ENCODE data around the gene ANG.
"Not testable (repeated sequence)": the region's sequence is repeated elsewhere in the genome, so short reads cannot be mapped to it uniquely, and the experiment has no call there.

ANG gene

DNA sequence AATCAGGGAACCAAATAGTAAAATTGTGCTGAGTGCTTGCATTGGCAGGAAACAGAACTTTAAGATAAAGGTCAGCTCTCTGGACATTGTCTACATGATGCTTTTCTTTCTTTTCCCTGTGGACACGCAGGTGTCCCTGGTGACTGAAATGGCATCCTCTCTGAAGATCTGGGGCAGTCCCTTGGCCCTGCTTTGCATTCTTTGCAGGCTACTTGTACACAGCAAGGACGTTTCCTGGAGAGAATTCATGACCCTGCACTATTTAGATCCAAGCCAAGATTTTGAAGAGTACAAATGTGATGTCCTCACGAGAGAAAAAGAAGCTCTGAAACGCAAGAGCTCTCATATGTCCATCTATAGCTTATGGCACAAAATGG is 45.9 kb downstream of the ANG start:
- DNase-seq (ENCODE audit: low spot score), result no peak
- no peak for TF ChIP-seq CTCF (IDR thresholded peaks at IDR 0.05; ENCODE audit: extremely low read depth, missing control alignments)

DNA sequence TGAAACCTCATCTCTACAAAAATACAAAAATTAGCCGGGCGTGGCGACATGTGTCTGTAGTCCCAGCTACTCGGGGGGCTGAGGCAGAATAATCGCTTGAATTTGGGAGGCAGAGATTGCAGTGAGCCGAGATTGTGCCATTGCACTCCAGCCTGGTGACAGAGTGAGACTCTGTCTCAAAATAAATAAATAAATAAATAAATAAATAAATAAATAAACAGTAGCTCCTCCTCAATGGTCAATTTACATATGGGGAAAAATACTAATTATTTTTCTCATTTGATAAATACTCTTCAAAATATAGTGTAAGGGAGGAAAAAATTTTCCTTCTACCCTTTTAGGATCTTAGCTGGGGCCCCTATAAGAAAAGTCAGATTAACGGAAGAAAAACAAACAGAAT is 49.7 kb downstream of the ANG start:
- DNase-seq (ENCODE audit: low spot score), result not testable (repeated sequence)

DNA sequence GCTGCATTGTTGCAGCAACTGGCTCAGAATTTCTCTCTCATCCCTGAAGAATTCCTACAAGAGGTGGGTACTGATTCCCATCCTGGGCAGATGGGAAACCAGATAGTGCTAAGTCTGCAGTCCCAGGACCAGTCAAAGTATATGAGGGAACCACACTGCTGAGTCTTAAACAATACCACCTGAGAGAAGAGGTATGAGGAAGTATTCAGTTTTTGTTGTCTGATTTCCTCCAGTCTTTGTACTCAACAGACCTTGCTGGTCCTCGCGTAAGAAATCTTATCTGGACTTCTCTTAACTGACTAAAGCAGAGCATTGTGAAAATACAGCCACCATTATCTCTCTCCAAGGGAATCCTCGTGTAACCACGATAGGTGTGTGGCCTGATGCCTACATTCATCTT is 53.6 kb downstream of the ANG start:
- TF ChIP-seq CTCF (IDR thresholded peaks at IDR 0.05; ENCODE audit: extremely low read depth, missing control alignments), result no peak
- DNase-seq (ENCODE audit: low spot score), result no peak

- no peak for DNase-seq (ENCODE audit: low spot score)
- no peak for TF ChIP-seq CTCF (IDR thresholded peaks at IDR 0.05; ENCODE audit: extremely low read depth, missing control alignments)
Measured at GRCh38 chr14:20743556-20743955, 55.0 kb downstream of the ANG start.

All from GM20000 (cell line).